GM18868 (cell line): Measurements from ENCODE around the gene BRAT1.
"Not testable (repeated sequence)": the region's sequence is repeated elsewhere in the genome, so short reads cannot be mapped to it uniquely, and the experiment has no call there.

Source experiments
- ATAC-seq: cut with Tn5 transposase; IDR thresholded peaks from one replicate; pipeline ENCODE4 v1.9.1; 2021; ENCODE audit warnings: mild to moderate bottlenecking, moderate library complexity; ENCODE audit not compliant: unreplicated experiment

Gene BRAT1

GRCh38 chr7:2555121-2556052, at the start of gene BRAT1:
Gene BRAT1, minus strand, starts transcription at chr7:2555524. Its CDS starts 1,093 bp downstream, at chr7:2554431.
- peak; percentile 75 for ATAC-seq

GRCh38 chr7:2604608-2605174, 49.4 kb upstream of the BRAT1 start:
- no peak for ATAC-seq

GRCh38 chr7:2603044-2603965, 48.0 kb upstream of the BRAT1 start:
- no peak for ATAC-seq

- no peak for ATAC-seq
These were observed 47.2 kb upstream of the BRAT1 start for GRCh38 chr7:2602406-2603043.

GRCh38 chr7:2601907-2602306, 46.6 kb upstream of the BRAT1 start:
- ATAC-seq = no peak

DNA sequence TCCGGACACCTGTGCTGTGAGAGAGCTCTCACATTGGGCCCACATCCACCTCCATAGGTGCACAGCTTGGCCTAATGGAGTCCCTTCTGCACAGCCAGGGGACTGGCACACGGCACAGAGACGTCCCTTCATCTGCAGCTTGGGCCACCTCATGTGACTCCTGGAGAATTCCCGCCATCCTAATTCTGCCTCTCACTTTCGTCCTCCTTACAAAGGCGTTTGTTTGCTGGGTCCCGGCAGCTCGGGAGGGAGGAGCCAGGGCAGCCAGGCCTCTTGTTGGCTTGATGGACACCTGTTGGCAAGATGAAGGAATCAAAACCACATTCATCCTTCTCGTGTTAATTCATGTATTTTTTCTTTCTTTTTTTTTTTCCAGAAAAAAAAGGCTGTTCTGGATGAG, 45.7 kb upstream of the BRAT1 start:
- ATAC-seq = no peak

DNA sequence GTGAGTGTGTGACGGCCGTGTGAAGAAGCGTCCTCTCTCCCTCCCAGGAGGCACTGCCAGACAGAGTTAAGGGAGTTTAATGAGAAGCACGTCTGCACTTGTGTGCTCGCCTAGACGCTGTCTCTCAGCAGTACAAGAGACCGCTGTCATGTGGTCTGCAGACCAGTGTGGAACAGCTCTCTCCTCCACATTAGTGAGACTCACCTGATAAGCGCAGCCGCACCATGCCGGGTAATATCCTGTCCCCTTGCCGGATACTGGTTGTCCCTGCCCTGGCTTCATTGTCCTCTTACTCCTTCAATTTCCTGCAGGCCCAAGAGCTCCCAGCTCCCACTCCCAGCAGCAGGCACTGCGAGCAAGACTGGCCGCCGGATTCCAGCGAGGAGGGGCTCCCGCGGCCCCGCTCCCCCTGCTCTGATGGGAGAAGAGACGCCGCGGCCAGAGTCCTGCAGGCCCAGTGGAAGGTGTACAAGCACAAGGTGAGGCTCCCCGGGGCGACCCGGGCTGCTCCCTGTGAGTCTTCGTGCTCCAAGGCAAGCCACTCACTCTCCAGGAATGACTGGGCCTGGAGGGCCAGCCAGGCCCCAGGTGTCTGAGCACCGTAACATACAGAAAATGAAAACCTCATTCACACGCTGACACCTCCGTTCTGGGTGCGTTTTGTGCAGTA, 43.0 kb upstream of the BRAT1 start:
- ATAC-seq = no peak

DNA sequence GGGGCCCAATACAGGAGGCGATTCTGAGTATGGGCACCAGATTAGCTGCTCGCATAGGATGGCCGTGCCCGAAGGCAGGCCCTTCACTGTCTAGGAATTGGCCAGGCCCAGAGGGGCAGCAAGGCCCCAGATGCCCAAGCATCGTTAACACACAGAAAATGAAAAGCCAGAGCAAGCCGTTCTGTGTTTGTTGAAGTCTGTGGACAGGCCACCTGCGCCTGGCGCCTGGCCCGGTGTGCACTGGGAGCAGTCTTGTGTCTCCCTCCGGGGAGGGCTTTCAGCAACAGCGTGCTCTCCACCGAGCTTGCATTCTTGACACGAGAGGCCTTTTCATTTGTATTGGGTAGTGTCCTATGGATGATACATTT, 41.9 kb upstream of the BRAT1 start:
- no peak for ATAC-seq

DNA sequence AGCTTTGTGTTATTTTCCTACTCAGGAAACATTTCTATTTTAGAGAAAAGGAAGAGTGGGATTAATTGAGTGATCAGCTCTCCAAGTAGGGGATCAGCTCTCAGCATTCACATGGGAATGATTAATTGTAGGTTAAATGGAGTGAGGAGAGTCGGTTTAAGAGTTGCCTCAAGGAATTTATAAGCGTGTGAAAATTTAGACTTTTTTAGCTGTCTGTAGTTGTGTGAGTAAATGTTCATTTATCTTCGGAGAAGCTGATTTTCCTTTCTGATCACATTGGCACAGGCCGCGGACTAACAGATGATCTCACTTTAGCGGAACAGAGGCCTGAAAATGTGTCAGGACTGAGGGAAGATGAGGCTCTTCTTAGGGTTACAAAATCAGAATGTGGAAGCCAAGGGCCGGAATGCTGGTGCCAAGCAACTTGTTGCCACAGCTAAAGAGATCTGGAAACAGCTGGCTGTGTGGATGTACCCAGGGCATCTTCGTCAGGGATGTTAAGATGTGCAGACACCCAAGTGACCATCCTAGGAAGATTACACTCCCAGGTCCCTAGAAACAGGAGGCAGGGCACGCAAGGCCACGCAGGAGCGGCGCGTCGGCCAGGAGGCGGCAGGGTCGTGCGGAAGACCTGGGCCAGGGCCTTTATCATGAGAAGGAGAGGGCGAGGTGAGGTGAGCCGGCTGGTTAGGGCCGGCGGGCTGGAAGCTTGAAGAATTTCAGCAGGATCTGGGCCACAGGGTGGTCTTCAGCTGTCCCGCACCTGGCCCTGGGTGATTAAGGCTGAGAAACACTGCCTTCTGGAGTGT, 41.3 kb upstream of the BRAT1 start:
- no peak for ATAC-seq

DNA sequence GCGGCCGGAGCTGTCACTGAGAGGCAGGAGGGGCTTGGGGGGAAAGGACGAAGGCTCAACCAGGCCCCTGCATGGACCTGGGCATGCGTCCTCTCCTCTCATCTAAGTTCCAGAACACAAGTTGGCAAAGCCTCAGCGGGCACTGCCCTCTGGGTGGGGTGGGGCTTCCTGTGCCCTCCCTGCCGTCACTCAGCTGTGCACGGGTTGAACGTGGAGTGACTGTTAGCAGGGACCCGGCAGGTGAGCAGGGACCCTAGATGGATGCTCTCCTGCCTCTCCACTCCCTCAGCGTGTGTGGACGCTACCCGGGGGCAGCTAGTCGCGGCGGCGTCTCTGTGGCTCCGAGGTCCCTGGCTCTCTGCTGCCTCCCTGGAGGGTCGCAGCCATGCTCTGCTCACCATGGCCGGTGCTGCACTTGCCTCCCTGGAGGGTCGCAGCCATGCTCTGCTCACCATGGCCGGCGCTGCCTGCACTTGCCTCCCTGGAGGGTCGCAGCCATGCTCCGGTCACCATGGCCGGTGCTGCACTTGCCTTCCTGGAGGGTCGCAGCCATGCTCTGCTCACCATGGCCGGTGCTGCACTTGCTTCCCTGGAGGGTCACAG, 40.0 kb upstream of the BRAT1 start:
- no peak for ATAC-seq

DNA sequence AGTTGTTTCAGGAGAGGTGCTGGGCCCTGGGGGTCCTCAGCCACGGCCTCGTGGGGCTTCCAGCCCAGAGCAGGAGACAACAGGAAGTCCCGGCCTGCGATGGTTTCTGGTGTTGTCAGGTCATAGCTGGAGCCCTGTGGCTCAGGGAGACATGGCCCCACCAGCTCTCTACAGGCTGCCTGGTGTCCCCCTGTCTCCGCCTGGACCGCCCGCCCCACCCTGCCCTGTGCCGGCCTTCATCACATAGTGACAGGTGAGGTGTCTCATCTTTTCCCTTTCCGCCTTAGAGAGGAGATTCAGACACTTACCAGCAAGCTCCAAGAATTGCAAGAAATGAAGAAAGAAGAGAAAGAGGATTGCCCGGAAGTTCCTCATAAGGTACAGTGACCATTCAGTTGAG, 39.3 kb upstream of the BRAT1 start:
- no peak for ATAC-seq

DNA sequence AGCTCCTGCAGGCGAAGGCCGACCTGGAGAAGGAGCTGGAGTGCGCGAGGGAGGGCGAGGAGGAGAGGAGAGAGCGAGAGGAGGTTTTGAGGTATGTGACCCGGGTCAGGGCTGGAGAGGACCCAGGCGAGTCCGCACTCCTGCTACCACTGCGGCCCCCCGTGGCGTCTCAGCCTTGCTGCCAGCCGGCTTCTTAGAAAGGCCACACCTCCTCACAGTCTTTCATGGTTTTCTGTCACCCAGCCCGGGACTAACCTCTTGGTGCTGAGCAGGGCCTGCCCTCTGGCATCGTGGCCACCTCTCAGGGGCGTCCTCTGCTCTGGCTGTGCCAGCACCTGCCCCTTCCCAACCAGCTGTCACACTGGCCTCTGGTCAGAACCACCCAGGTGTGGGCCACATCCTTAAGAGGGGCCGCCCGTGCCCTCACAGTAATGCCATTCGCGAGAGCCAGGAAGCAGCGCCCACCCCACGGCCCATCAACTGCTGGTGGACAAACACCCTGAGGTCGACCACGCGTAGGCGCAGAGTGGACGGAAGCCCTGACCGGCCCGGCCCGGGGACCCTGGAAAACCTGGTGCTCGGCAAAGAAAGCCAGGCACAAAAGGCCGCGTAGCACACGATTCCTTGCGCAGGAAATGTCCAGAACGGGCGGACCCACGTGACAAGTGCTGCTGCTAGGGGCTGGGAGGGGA, 37.9 kb upstream of the BRAT1 start:
- no peak for ATAC-seq

GRCh38 chr7:2592375-2592865, 37.1 kb upstream of the BRAT1 start:
- ATAC-seq = no peak

DNA sequence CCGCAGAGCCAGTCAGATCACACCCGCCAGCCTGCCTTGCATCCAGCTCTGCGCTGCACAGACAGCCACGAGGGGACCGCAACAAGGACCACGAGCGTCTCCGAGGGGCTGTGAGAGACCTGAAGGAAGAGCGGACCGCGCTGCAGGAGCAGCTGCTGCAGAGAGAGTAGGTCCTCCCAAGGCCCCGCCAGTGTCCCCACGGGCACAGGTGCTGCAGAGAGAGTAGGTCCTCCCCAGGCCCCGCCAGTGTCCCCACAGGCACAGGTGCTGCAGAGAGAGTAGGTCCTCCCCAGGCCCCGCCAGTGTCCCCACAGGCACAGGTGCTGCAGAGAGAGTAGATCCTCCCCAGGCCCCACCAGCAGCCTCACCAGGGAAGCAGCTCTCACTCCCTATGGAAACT, 34.6 kb upstream of the BRAT1 start:
- ATAC-seq = not testable (repeated sequence)

DNA sequence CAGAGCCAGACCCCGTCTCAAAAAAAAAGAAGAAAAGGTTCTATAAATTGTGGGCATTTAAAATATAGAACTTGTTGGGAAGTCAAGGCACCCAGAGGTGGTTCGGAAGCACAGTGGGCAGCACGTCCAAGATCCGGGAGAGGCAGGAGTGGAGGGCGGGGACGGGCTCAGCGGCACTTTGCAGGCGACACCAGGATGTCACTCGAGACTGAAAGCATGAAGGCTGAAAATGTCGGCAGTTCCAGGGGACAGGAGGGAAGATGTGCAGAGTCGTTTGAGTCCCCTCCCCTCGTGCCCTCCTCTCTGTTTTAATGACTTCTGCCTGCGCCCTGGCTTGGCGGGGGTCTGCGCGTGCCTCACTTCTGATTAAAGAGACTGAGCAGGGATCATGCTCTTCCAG, 34.0 kb upstream of the BRAT1 start:
- no peak for ATAC-seq

DNA sequence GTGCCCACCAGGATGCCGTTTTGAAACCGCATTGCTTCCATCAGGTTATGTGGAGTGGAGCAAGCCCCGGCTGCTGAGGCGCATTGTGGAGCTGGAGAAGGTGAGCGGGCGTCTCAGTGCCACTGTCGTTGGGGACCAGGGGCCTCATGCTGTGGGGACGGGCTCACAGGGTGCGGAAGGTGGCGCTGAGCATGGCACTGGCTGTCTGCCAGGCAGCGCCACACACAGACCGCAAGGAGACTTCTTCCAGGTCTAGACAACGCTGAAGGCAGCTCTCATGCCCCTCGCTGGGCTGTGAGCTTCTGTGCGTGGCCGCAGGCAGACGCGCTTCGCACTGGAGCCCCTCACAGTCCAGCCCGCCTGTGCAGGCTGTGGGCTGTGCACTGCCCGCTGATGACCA, 32.5 kb upstream of the BRAT1 start:
- ATAC-seq = no peak

DNA sequence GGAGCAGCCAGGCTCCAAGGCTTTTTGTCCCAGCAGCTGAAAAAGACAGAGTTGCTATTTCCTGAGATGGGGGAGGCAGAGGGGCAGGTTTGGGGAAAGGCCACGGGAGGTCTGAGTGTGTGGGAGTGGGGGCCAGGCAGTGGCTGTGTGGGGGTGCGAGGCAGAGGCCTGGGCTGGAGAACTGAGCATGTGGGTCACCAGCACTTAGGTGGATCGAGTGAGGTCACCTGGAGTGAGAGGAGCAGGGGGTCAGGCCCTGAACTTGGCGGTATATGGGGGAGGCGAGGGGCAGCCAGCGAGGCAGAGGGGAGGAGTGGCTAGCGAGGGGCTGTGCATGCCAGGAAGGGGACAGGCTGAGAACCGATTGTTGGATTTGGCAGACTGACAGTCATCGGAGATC, 31.8 kb upstream of the BRAT1 start:
- no peak for ATAC-seq

DNA sequence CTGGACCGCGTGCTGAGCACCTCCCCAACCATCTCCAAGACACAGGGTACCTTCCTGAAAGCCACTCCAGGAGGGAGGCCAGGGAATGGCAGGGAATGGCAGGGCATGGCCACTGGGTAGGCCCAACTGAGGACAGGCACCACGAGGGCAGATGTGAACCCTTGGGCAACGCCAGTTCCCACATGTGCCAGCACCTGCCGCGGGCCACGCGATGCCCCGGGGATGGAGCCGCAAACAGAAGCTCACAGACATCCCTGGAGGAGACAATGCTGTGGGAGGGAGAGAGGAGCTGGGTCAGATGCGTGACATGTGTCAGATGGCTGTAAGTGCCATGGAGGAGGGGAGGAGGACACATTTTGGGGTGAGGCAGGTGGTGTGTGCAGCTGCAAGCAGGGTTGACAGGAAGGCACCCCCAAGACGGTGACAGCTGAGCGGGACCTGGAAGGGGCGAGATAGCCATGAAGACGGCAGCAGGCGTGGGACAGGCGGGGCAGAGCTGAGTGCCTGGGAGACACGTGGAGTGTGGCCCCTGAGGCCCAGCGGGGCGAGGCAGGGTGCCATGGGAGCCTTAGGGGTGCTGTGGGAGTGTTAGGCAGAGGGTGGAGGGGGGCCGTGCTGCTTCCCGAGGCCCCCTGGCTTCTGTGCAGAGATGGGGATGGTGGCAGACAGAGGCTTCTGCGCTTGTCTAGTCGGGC, 31.1 kb upstream of the BRAT1 start:
- ATAC-seq = no peak
